ENCODE measurements around the gene EME1. TPM values are rescaled to one million over a fixed set of nuclear protein-coding genes. Genes with fewer than 3 reads are reported as not detected.

EME1 gene
- total RNA-seq, 6 experiments from 2014 or later = 0.12 to 1.3 (median 0.66) TPM; not detected in 2

- no peak for TF ChIP-seq CTCF (IDR thresholded peaks at IDR 0.05)
- TF ChIP-seq POLR2A (IDR thresholded peaks at IDR 0.05) = no peak
- Histone ChIP-seq H3K36me3 (peaks cover 0 to 14% (median 4%) of the 10 kb centered on the region in 4 donors), H3K27me3 (no peaks in the 10 kb centered on the region), H3K27ac (no peak overlapping the region), H3K4me3 (no peak overlapping the region), H3K9me3 (no peaks in the 10 kb centered on the region), H3K4me1 (peaks cover 0 to 9% (median 0%) of the 10 kb centered on the region in 4 donors)
- intact Hi-C loops (cut with DNase I) = loop anchor here in 1 of 2 donors (10.0 kb wide), 1 partner anchor 129 kb away; no protein-coding TSS in a partner anchor
- peak in 1 of 3 donors; percentile 40 for DNase-seq
- ATAC-seq = no peak
- WGBS (ENCODE audit: insufficient coverage, low coverage, low lambda C conversion rate, missing lambda C conversion rate) = 80% methylated on average over 1 of the region's 4 CpGs
Measured at GRCh38 chr17:50355336-50355700, 17.7 kb upstream of the EME1 start.

GRCh38 chr17:50355701-50356341 lies 17.2 kb upstream of the EME1 start:
- Histone ChIP-seq H3K27ac (no peak overlapping the region), H3K9me3 (no peaks in the 10 kb centered on the region), H3K36me3 (peaks cover 0 to 14% (median 4%) of the 10 kb centered on the region in 4 donors), H3K4me3 (no peak overlapping the region), H3K27me3 (no peaks in the 10 kb centered on the region), H3K4me1 (peaks cover 0 to 9% (median 0%) of the 10 kb centered on the region in 4 donors)
- WGBS (ENCODE audit: insufficient coverage, low coverage, low lambda C conversion rate, missing lambda C conversion rate) = 100% methylated on average over 1 of the region's 20 CpGs
- ATAC-seq = no peak
- intact Hi-C loops (cut with DNase I) = loop anchor here in 1 of 2 donors (10.0 kb wide), 1 partner anchor 129 kb away; no protein-coding TSS in a partner anchor
- peak in 1 of 3 donors; percentile 42 for DNase-seq
- TF ChIP-seq CTCF (IDR thresholded peaks at IDR 0.05) (no peak), POLR2A (IDR thresholded peaks at IDR 0.05) (no peak)

GRCh38 chr17:50356418-50356817 lies 16.6 kb upstream of the EME1 start:
- Histone ChIP-seq H3K36me3 (peaks cover 0 to 14% (median 4%) of the 10 kb centered on the region in 4 donors), H3K9me3 (no peaks in the 10 kb centered on the region), H3K4me3 (no peak overlapping the region), H3K4me1 (peaks cover 0 to 9% (median 0%) of the 10 kb centered on the region in 4 donors), H3K27me3 (no peaks in the 10 kb centered on the region), H3K27ac (no peak overlapping the region)
- WGBS (ENCODE audit: insufficient coverage, low coverage, low lambda C conversion rate, missing lambda C conversion rate) = 100% methylated on average over 1 of the region's 12 CpGs
- ATAC-seq (no peak), DNase-seq (peak in 2 of 3 donors; percentile 41 to 45)
- TF ChIP-seq POLR2A (IDR thresholded peaks at IDR 0.05) (no peak), CTCF (IDR thresholded peaks at IDR 0.05) (no peak)
- intact Hi-C loops (cut with DNase I) = loop anchor here in 1 of 2 donors (10.0 kb wide), 1 partner anchor 128 kb away; no protein-coding TSS in a partner anchor

- Histone ChIP-seq H3K4me3 (no peak overlapping the region), H3K4me1 (peaks cover 0 to 9% (median 0%) of the 10 kb centered on the region in 4 donors), H3K9me3 (no peaks in the 10 kb centered on the region), H3K36me3 (peaks cover 0 to 14% (median 4%) of the 10 kb centered on the region in 4 donors), H3K27me3 (no peaks in the 10 kb centered on the region), H3K27ac (no peak overlapping the region)
- DNase-seq (peak in 2 of 3 donors; percentile 37 to 42), ATAC-seq (no peak)
- WGBS (ENCODE audit: insufficient coverage, low coverage, low lambda C conversion rate, missing lambda C conversion rate) = no CpG with 5 or more reads among the region's 12 CpGs
- intact Hi-C loops (cut with DNase I) = loop anchor here in 1 of 2 donors (10.0 kb wide), 1 partner anchor 128 kb away; no protein-coding TSS in a partner anchor
- TF ChIP-seq POLR2A (IDR thresholded peaks at IDR 0.05) (no peak), CTCF (IDR thresholded peaks at IDR 0.05) (no peak)
Measured at GRCh38 chr17:50356892-50357510, 16.0 kb upstream of the EME1 start.

Measured in right lobe of liver (tissue), 6 donors.